ENCODE results near the gene KYAT1.

KYAT1 gene

GRCh38 chr9:128881884-128882676 is at the start of gene KYAT1, which contains the start of gene LRRC8A:
KYAT1 (minus strand) TSS chr9:128881950; CDS start chr9:128845405, 36,545 bp downstream.
LRRC8A (plus strand) TSS chr9:128882133; CDS start chr9:128907165, 25,032 bp downstream.
- H3K36me3 ChIP-seq (ENCODE audit: control insufficient read depth, insufficient read depth, low read length): peaks cover 30% of the 10 kb centered on the region
- H3K9ac ChIP-seq (ENCODE audit: low read depth, low read length): peak within 1 kb of the TSS; percentile 86
- no peaks in the 10 kb centered on the region for H3K27me3 ChIP-seq (ENCODE audit: control insufficient read depth, insufficient read depth, low read length)
- H3K4me3 ChIP-seq (ENCODE audit: low read depth, low read length): peak within 1 kb of the TSS; percentile 92
- H3K9me3 ChIP-seq (ENCODE audit: control insufficient read depth, insufficient read depth, low read length): no peaks in the 10 kb centered on the region
- peak within 1 kb of the TSS; percentile 89 for H3K27ac ChIP-seq (ENCODE audit: low read depth, low read length)
- peaks cover 10% of the 10 kb centered on the region for H3K4me1 ChIP-seq (ENCODE audit: control insufficient read depth, insufficient read depth, low read length)

GRCh38 chr9:128929560-128929959 is 47.8 kb upstream of the KYAT1 start:
- no peak overlapping the region for H3K9ac ChIP-seq (ENCODE audit: low read depth, low read length)
- H3K4me3 ChIP-seq (ENCODE audit: low read depth, low read length): no peak overlapping the region
- no peaks in the 10 kb centered on the region for H3K36me3 ChIP-seq (ENCODE audit: control insufficient read depth, insufficient read depth, low read length)
- H3K27ac ChIP-seq (ENCODE audit: low read depth, low read length): no peak overlapping the region
- H3K27me3 ChIP-seq (ENCODE audit: control insufficient read depth, insufficient read depth, low read length): no peaks in the 10 kb centered on the region
- H3K4me1 ChIP-seq (ENCODE audit: control insufficient read depth, insufficient read depth, low read length): peaks cover 3% of the 10 kb centered on the region; the same call in 1 of the 2 replicates
- H3K9me3 ChIP-seq (ENCODE audit: control insufficient read depth, insufficient read depth, low read length): no peaks in the 10 kb centered on the region

GRCh38 chr9:128928624-128929023 is 46.9 kb upstream of the KYAT1 start:
- no peak overlapping the region for H3K4me3 ChIP-seq (ENCODE audit: low read depth, low read length)
- peaks cover 3% of the 10 kb centered on the region; the same call in 1 of the 2 replicates for H3K4me1 ChIP-seq (ENCODE audit: control insufficient read depth, insufficient read depth, low read length)
- no peaks in the 10 kb centered on the region for H3K36me3 ChIP-seq (ENCODE audit: control insufficient read depth, insufficient read depth, low read length)
- H3K27ac ChIP-seq (ENCODE audit: low read depth, low read length): no peak overlapping the region
- H3K9ac ChIP-seq (ENCODE audit: low read depth, low read length): no peak overlapping the region
- no peaks in the 10 kb centered on the region for H3K9me3 ChIP-seq (ENCODE audit: control insufficient read depth, insufficient read depth, low read length)
- no peaks in the 10 kb centered on the region for H3K27me3 ChIP-seq (ENCODE audit: control insufficient read depth, insufficient read depth, low read length)

GRCh38 chr9:128927731-128928411 is 46.1 kb upstream of the KYAT1 start:
- peaks cover 3% of the 10 kb centered on the region; the same call in 1 of the 2 replicates for H3K4me1 ChIP-seq (ENCODE audit: control insufficient read depth, insufficient read depth, low read length)
- H3K9me3 ChIP-seq (ENCODE audit: control insufficient read depth, insufficient read depth, low read length): no peaks in the 10 kb centered on the region
- no peaks in the 10 kb centered on the region for H3K36me3 ChIP-seq (ENCODE audit: control insufficient read depth, insufficient read depth, low read length)
- no peaks in the 10 kb centered on the region for H3K27me3 ChIP-seq (ENCODE audit: control insufficient read depth, insufficient read depth, low read length)
- no peak overlapping the region for H3K9ac ChIP-seq (ENCODE audit: low read depth, low read length)
- H3K27ac ChIP-seq (ENCODE audit: low read depth, low read length): peak overlapping the region; percentile 39
- H3K4me3 ChIP-seq (ENCODE audit: low read depth, low read length): no peak overlapping the region

GRCh38 chr9:128923493-128923883 is 41.7 kb upstream of the KYAT1 start:
- Histone ChIP-seq H3K9ac (ENCODE audit: low read depth, low read length) (no peak overlapping the region), H3K9me3 (ENCODE audit: control insufficient read depth, insufficient read depth, low read length) (no peaks in the 10 kb centered on the region), H3K36me3 (ENCODE audit: control insufficient read depth, insufficient read depth, low read length) (0 out of 2 replicates have a peak, but pooled peaks cover 5% of the 10 kb centered on the region), H3K4me1 (ENCODE audit: control insufficient read depth, insufficient read depth, low read length) (peaks cover 9% of the 10 kb centered on the region; the same call in 1 of the 2 replicates), H3K27me3 (ENCODE audit: control insufficient read depth, insufficient read depth, low read length) (no peaks in the 10 kb centered on the region), H3K27ac (ENCODE audit: low read depth, low read length) (no peak overlapping the region), H3K4me3 (ENCODE audit: low read depth, low read length) (no peak overlapping the region)

GRCh38 chr9:128921881-128922763 is 40.4 kb upstream of the KYAT1 start:
- Histone ChIP-seq H3K27me3 (ENCODE audit: control insufficient read depth, insufficient read depth, low read length) (no peaks in the 10 kb centered on the region), H3K9ac (ENCODE audit: low read depth, low read length) (0 out of 2 replicates have a peak overlapping the region, but pooled peaks have one; percentile 46), H3K36me3 (ENCODE audit: control insufficient read depth, insufficient read depth, low read length) (peaks cover 15% of the 10 kb centered on the region), H3K9me3 (ENCODE audit: control insufficient read depth, insufficient read depth, low read length) (no peaks in the 10 kb centered on the region), H3K27ac (ENCODE audit: low read depth, low read length) (peak overlapping the region; percentile 89), H3K4me1 (ENCODE audit: control insufficient read depth, insufficient read depth, low read length) (peaks cover 7% of the 10 kb centered on the region; the same call in 1 of the 2 replicates), H3K4me3 (ENCODE audit: low read depth, low read length) (peak overlapping the region; percentile 69)

- peak within 1 kb of the TSS; percentile 89 for H3K27ac ChIP-seq (ENCODE audit: low read depth, low read length)
- H3K36me3 ChIP-seq (ENCODE audit: control insufficient read depth, insufficient read depth, low read length): peaks cover 30% of the 10 kb centered on the region
- H3K27me3 ChIP-seq (ENCODE audit: control insufficient read depth, insufficient read depth, low read length): no peaks in the 10 kb centered on the region
- H3K4me3 ChIP-seq (ENCODE audit: low read depth, low read length): peak within 1 kb of the TSS; percentile 69; the same call in 1 of the 2 replicates
- peaks cover 7% of the 10 kb centered on the region; the same call in 1 of the 2 replicates for H3K4me1 ChIP-seq (ENCODE audit: control insufficient read depth, insufficient read depth, low read length)
- H3K9ac ChIP-seq (ENCODE audit: low read depth, low read length): 0 out of 2 replicates have a peak within 1 kb of the TSS, but pooled peaks have one; percentile 5
- no peaks in the 10 kb centered on the region for H3K9me3 ChIP-seq (ENCODE audit: control insufficient read depth, insufficient read depth, low read length)
Observed at GRCh38 chr9:128920381-128921058, 38.8 kb upstream of the KYAT1 start, which contains the start of gene PHYHD1. PHYHD1 (plus strand) TSS chr9:128920982; CDS start chr9:128922324, 1,342 bp downstream.

GRCh38 chr9:128919402-128920089 is 37.8 kb upstream of the KYAT1 start:
- H3K36me3 ChIP-seq (ENCODE audit: control insufficient read depth, insufficient read depth, low read length): peaks cover 37% of the 10 kb centered on the region
- no peaks in the 10 kb centered on the region for H3K9me3 ChIP-seq (ENCODE audit: control insufficient read depth, insufficient read depth, low read length)
- H3K27me3 ChIP-seq (ENCODE audit: control insufficient read depth, insufficient read depth, low read length): no peaks in the 10 kb centered on the region
- no peak overlapping the region for H3K9ac ChIP-seq (ENCODE audit: low read depth, low read length)
- peaks cover 7% of the 10 kb centered on the region; the same call in 1 of the 2 replicates for H3K4me1 ChIP-seq (ENCODE audit: control insufficient read depth, insufficient read depth, low read length)
- H3K27ac ChIP-seq (ENCODE audit: low read depth, low read length): no peak overlapping the region
- no peak overlapping the region for H3K4me3 ChIP-seq (ENCODE audit: low read depth, low read length)

- Histone ChIP-seq H3K27me3 (ENCODE audit: control insufficient read depth, insufficient read depth, low read length) (no peaks in the 10 kb centered on the region), H3K4me3 (ENCODE audit: low read depth, low read length) (no peak overlapping the region), H3K9me3 (ENCODE audit: control insufficient read depth, insufficient read depth, low read length) (no peaks in the 10 kb centered on the region), H3K27ac (ENCODE audit: low read depth, low read length) (no peak overlapping the region), H3K4me1 (ENCODE audit: control insufficient read depth, insufficient read depth, low read length) (peaks cover 7% of the 10 kb centered on the region; the same call in 1 of the 2 replicates), H3K9ac (ENCODE audit: low read depth, low read length) (no peak overlapping the region), H3K36me3 (ENCODE audit: control insufficient read depth, insufficient read depth, low read length) (peaks cover 40% of the 10 kb centered on the region)
Observed at GRCh38 chr9:128918921-128919320, 37.2 kb upstream of the KYAT1 start.
